Activated CD4-positive, alpha-beta T cell treated with anti-CD3 and anti-CD28 coated beads, Interleukin-2, amount 10 ng/mL, durations not matched to agents 7 days and 5 days (primary cell): ENCODE measurements around the gene TNNI3K. TPM values are rescaled to one million over a fixed set of nuclear protein-coding genes. Genes with fewer than 3 reads are reported as not detected.

Experiments used
- CTCF ChIA-PET: fragments of 350-600 bp; sonication (Branson Sonifier 250); formaldehyde crosslinking; loops from one replicate; lab custom pipeline; 2021; ENCODE audit warnings: antibody characterized with exemption; lab: Charles Lee
- POLR2A ChIA-PET: fragments of 350-600 bp; sonication (Branson Sonifier 250); formaldehyde crosslinking; loops from one replicate; lab custom pipeline; 2021; ENCODE audit warnings: antibody characterized with exemption; lab: Charles Lee
- DNase-seq: peaks from one replicate; pipeline ENCODE4 v3.0.0-alpha.2; 2020
- H3K27ac Mint-ChIP-seq: one replicate; pipeline ENCODE4 v1.8.0; 2021; ENCODE audit warnings: mild to moderate bottlenecking, moderate library complexity, mixed read lengths
- H3K27me3 Mint-ChIP-seq: one replicate; pipeline ENCODE4 v1.8.0; 2021; ENCODE audit warnings: mixed read lengths
- H3K36me3 Mint-ChIP-seq: one replicate; pipeline ENCODE4 v1.8.0; 2021; ENCODE audit warnings: low read depth, mixed read lengths
- H3K4me1 Mint-ChIP-seq: one replicate; pipeline ENCODE4 v1.8.0; 2021; ENCODE audit warnings: mixed read lengths
- H3K4me3 Mint-ChIP-seq: one replicate; pipeline ENCODE4 v1.8.0; 2021; ENCODE audit warnings: mild to moderate bottlenecking, moderate library complexity, mixed read lengths
- H3K9me3 Mint-ChIP-seq: one replicate; pipeline ENCODE4 v1.8.0; 2021; ENCODE audit warnings: mixed read lengths
- total RNA-seq, 2 experiments: library from RNA; stranded (reverse); gene quantifications; one replicate each; pipeline ENCODE4 v1.2.3, GENCODE V29; 2021

The TNNI3K gene
- total RNA-seq, 2 experiments from 2014 or later = 0.40 TPM; not detected in 1

GRCh38 chr1:74470251-74470650 is 235.1 kb downstream of the TNNI3K start:
- ChIA-PET POLR2A (no interaction called here), CTCF (no interaction called here)
- no peak for DNase-seq
- peaks cover 2% of the 10 kb centered on the region for H3K27me3 Mint-ChIP-seq
- H3K27ac Mint-ChIP-seq = no peak overlapping the region
- no peaks in the 10 kb centered on the region for H3K9me3 Mint-ChIP-seq
- no peak overlapping the region for H3K4me3 Mint-ChIP-seq
- no peaks in the 10 kb centered on the region for H3K36me3 Mint-ChIP-seq
- H3K4me1 Mint-ChIP-seq = no peaks in the 10 kb centered on the region

- CTCF ChIA-PET = no interaction called here
- POLR2A ChIA-PET = no interaction called here
- no peaks in the 10 kb centered on the region for H3K4me1 Mint-ChIP-seq
Measured at GRCh38 chr1:74470936-74471335, 235.7 kb downstream of the TNNI3K start.

GRCh38 chr1:74471470-74471869 is 236.3 kb downstream of the TNNI3K start:
- Mint-ChIP-seq H3K36me3 (no peaks in the 10 kb centered on the region), H3K4me1 (no peaks in the 10 kb centered on the region), H3K4me3 (no peak overlapping the region), H3K9me3 (no peaks in the 10 kb centered on the region), H3K27ac (no peak overlapping the region), H3K27me3 (peaks cover 5% of the 10 kb centered on the region)
- ChIA-PET CTCF (no interaction called here), POLR2A (no interaction called here)
- no peak for DNase-seq

More at GRCh38 chr1:74470936-74471335, 235.7 kb downstream of the TNNI3K start:
- Mint-ChIP-seq H3K9me3 (no peaks in the 10 kb centered on the region), H3K27ac (no peak overlapping the region), H3K4me3 (no peak overlapping the region), H3K27me3 (peaks cover 2% of the 10 kb centered on the region), H3K36me3 (no peaks in the 10 kb centered on the region)
- no peak for DNase-seq

- no peaks in the 10 kb centered on the region for H3K9me3 Mint-ChIP-seq
- CTCF ChIA-PET = no interaction called here
- peaks cover 3% of the 10 kb centered on the region for H3K27me3 Mint-ChIP-seq
- no peaks in the 10 kb centered on the region for H3K36me3 Mint-ChIP-seq
- POLR2A ChIA-PET = no interaction called here
- no peak for DNase-seq
- no peaks in the 10 kb centered on the region for H3K4me1 Mint-ChIP-seq
- H3K27ac Mint-ChIP-seq = no peak overlapping the region
- no peak overlapping the region for H3K4me3 Mint-ChIP-seq
Measured at GRCh38 chr1:74474585-74474984, 239.4 kb downstream of the TNNI3K start.

GRCh38 chr1:74478979-74479378 is 243.8 kb downstream of the TNNI3K start:
- no peaks in the 10 kb centered on the region for H3K36me3 Mint-ChIP-seq
- no peak for DNase-seq
- no peak overlapping the region for H3K4me3 Mint-ChIP-seq
- H3K27ac Mint-ChIP-seq = no peak overlapping the region
- CTCF ChIA-PET = no interaction called here
- POLR2A ChIA-PET = no interaction called here
- no peaks in the 10 kb centered on the region for H3K4me1 Mint-ChIP-seq
- H3K27me3 Mint-ChIP-seq = peaks cover 3% of the 10 kb centered on the region
- no peaks in the 10 kb centered on the region for H3K9me3 Mint-ChIP-seq

GRCh38 chr1:74480068-74480467 is 244.9 kb downstream of the TNNI3K start:
- H3K4me1 Mint-ChIP-seq = no peaks in the 10 kb centered on the region
- POLR2A ChIA-PET = no interaction called here
- no peak overlapping the region for H3K4me3 Mint-ChIP-seq
- CTCF ChIA-PET = no interaction called here
- no peaks in the 10 kb centered on the region for H3K36me3 Mint-ChIP-seq
- H3K27me3 Mint-ChIP-seq = peaks cover 5% of the 10 kb centered on the region
- no peak for DNase-seq
- no peaks in the 10 kb centered on the region for H3K9me3 Mint-ChIP-seq
- H3K27ac Mint-ChIP-seq = no peak overlapping the region

GRCh38 chr1:74481607-74482006 is 246.4 kb downstream of the TNNI3K start:
- H3K36me3 Mint-ChIP-seq = no peaks in the 10 kb centered on the region
- H3K27me3 Mint-ChIP-seq = peaks cover 2% of the 10 kb centered on the region
- H3K4me3 Mint-ChIP-seq = no peak overlapping the region
- ChIA-PET POLR2A (no interaction called here), CTCF (no interaction called here)
- DNase-seq = no peak
- H3K4me1 Mint-ChIP-seq = no peaks in the 10 kb centered on the region
- no peak overlapping the region for H3K27ac Mint-ChIP-seq
- H3K9me3 Mint-ChIP-seq = no peaks in the 10 kb centered on the region

GRCh38 chr1:74485622-74486021 is 250.4 kb downstream of the TNNI3K start:
- ChIA-PET POLR2A (no interaction called here), CTCF (no interaction called here)
- DNase-seq = no peak
- no peak overlapping the region for H3K4me3 Mint-ChIP-seq
- H3K27me3 Mint-ChIP-seq = peaks cover 2% of the 10 kb centered on the region
- H3K27ac Mint-ChIP-seq = no peak overlapping the region
- H3K36me3 Mint-ChIP-seq = no peaks in the 10 kb centered on the region
- no peaks in the 10 kb centered on the region for H3K9me3 Mint-ChIP-seq
- no peaks in the 10 kb centered on the region for H3K4me1 Mint-ChIP-seq

GRCh38 chr1:74486036-74486435 is 250.8 kb downstream of the TNNI3K start:
- no peaks in the 10 kb centered on the region for H3K9me3 Mint-ChIP-seq
- no peaks in the 10 kb centered on the region for H3K4me1 Mint-ChIP-seq
- no peaks in the 10 kb centered on the region for H3K36me3 Mint-ChIP-seq
- no peak for DNase-seq
- H3K4me3 Mint-ChIP-seq = no peak overlapping the region
- POLR2A ChIA-PET = no interaction called here
- H3K27me3 Mint-ChIP-seq = peaks cover 2% of the 10 kb centered on the region
- CTCF ChIA-PET = no interaction called here
- H3K27ac Mint-ChIP-seq = no peak overlapping the region

GRCh38 chr1:74496669-74497068 is 261.5 kb downstream of the TNNI3K start:
- CTCF ChIA-PET = no interaction called here
- H3K9me3 Mint-ChIP-seq = no peaks in the 10 kb centered on the region

GRCh38 chr1:74498901-74499300 is 263.7 kb downstream of the TNNI3K start:
- DNase-seq = no peak
- Mint-ChIP-seq H3K27ac (no peak overlapping the region), H3K9me3 (no peaks in the 10 kb centered on the region), H3K4me1 (no peaks in the 10 kb centered on the region), H3K27me3 (no peaks in the 10 kb centered on the region), H3K36me3 (no peaks in the 10 kb centered on the region), H3K4me3 (no peak overlapping the region)
- POLR2A ChIA-PET = no interaction called here
- CTCF ChIA-PET = no interaction called here

More at GRCh38 chr1:74496669-74497068, 261.5 kb downstream of the TNNI3K start:
- no peak for DNase-seq
- Mint-ChIP-seq H3K4me3 (no peak overlapping the region), H3K27me3 (peaks cover 2% of the 10 kb centered on the region), H3K4me1 (no peaks in the 10 kb centered on the region), H3K36me3 (no peaks in the 10 kb centered on the region), H3K27ac (no peak overlapping the region)
- POLR2A ChIA-PET = no interaction called here

GRCh38 chr1:74502432-74502831 is 267.2 kb downstream of the TNNI3K start:
- Mint-ChIP-seq H3K4me3 (no peak overlapping the region), H3K36me3 (no peaks in the 10 kb centered on the region), H3K27ac (no peak overlapping the region), H3K27me3 (no peaks in the 10 kb centered on the region), H3K4me1 (no peaks in the 10 kb centered on the region), H3K9me3 (no peaks in the 10 kb centered on the region)
- ChIA-PET POLR2A (no interaction called here), CTCF (no interaction called here)
- DNase-seq = no peak

- H3K4me1 Mint-ChIP-seq = no peaks in the 10 kb centered on the region
- H3K27me3 Mint-ChIP-seq = no peaks in the 10 kb centered on the region
- no peak overlapping the region for H3K4me3 Mint-ChIP-seq
- no peaks in the 10 kb centered on the region for H3K36me3 Mint-ChIP-seq
- CTCF ChIA-PET = no interaction called here
- POLR2A ChIA-PET = no interaction called here
- H3K9me3 Mint-ChIP-seq = no peaks in the 10 kb centered on the region
- no peak overlapping the region for H3K27ac Mint-ChIP-seq
- no peak for DNase-seq
Measured at GRCh38 chr1:74502858-74503257, 267.7 kb downstream of the TNNI3K start.

- no peaks in the 10 kb centered on the region for H3K27me3 Mint-ChIP-seq
- no peaks in the 10 kb centered on the region for H3K4me1 Mint-ChIP-seq
- no peak overlapping the region for H3K27ac Mint-ChIP-seq
- POLR2A ChIA-PET = no interaction called here
- no peaks in the 10 kb centered on the region for H3K9me3 Mint-ChIP-seq
- no peak overlapping the region for H3K4me3 Mint-ChIP-seq
- DNase-seq = peak; percentile 48
- CTCF ChIA-PET = interaction anchor here (0.8 kb wide), 1 partner anchor 13 kb away, joined by 3 read pairs; no protein-coding TSS in a partner anchor
- H3K36me3 Mint-ChIP-seq = no peaks in the 10 kb centered on the region
Measured at GRCh38 chr1:74504125-74504932, 269.1 kb downstream of the TNNI3K start.
